TTC549 (cell line): ENCODE measurements around the gene ZNF99.
"Not testable (repeated sequence)": the region's sequence is repeated elsewhere in the genome, so short reads cannot be mapped to it uniquely, and the experiment has no call there.

Source experiments
- FAIRE-seq: peaks from 2 replicates; lab custom pipeline; 2012; peaks lifted over from hg19 to GRCh38; lab: Jason Lieb, UNC

The ZNF99 gene

GRCh38 chr19:22783651-22784410 is at the start of gene ZNF99:
Gene ZNF99 (minus strand): TSS chr19:22784151. CDS start chr19:22784016, 135 bp downstream.
- FAIRE-seq: no peak

DNA sequence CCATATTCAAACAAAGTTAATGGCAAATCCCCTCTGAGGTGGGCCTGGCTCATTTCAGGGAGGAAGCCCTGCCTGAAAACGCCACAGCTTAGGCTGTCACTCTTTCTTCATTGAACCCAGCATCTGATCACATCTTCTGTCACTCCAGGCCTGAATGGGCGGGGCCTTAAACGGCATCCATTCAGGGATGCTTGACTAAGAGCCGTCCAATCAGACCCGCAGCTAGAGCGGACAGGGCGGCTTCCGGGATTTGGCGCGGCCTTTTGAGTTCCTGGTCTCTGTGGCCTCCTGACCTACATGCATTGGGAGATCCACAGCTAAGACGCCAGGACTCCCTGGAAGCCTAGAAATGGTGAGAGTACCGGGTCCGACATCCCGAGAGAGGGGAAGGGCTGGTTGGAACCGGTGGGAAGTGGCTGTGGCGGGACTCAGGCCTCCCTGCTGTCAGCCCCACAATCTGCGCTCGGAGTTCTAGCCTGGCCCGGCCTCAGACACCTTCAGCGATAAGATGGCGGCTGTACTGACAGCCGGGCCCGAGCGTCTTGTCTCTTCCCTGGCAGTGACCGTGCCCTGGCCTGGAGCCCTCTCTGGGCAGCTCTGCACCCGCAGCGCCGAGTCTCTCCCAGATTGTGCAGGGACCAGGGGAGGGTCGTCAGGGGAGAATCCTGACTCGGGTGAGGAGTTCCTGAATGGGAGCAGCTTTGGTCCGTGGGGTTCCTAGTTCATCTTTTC is 48.2 kb upstream of the ZNF99 start, which contains the start of gene ZNF723:
Gene ZNF723 (plus strand): TSS at position 261 of the 732 bp plus-strand sequence. CDS start 89 bp downstream, at position 350.
- FAIRE-seq: no peak

- FAIRE-seq: no peak
Measured at GRCh38 chr19:22831211-22831610, 47.3 kb upstream of the ZNF99 start.

GRCh38 chr19:22814124-22814523 is 30.2 kb upstream of the ZNF99 start:
- no peak for FAIRE-seq

DNA sequence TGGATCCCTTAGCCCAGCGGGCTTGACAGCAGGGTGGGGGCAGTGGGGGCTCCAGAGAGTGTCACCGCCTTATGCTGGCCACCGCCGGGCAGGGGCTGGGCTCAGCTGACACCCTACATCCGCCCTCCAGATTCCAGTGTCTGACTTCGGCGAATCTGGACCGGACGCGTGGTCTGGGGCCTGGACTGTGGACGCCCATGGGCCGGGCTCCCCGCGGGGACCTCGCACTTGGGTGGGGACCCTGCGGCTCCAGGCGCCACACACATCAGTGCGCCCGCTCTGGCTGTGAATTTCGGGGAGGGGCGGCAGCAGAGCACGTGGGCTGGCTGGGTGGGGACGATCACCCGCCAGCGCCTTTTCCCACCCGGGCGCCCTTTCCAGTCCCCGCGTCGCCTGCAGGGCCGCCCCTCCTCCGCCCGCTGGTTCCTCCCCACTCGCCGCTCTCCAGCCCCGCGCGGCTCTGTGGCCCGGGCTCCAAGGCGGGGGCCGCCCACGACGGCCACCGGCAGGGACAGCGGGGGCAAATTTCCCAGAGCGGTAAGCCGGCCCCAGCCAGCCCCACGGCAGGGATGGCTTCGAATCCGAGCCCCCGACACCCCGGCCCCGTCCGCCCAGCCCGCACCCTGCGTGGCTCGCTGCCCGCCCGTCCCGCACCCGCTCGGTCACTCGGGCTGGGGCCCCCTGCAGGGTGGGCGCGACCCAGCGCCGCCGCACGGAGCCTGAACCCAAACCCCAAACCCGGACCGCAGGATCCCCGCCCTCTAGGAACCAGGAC is 23.3 kb upstream of the ZNF99 start:
- no peak for FAIRE-seq

GRCh38 chr19:22806418-22806817 is 22.5 kb upstream of the ZNF99 start:
- FAIRE-seq: no peak

DNA sequence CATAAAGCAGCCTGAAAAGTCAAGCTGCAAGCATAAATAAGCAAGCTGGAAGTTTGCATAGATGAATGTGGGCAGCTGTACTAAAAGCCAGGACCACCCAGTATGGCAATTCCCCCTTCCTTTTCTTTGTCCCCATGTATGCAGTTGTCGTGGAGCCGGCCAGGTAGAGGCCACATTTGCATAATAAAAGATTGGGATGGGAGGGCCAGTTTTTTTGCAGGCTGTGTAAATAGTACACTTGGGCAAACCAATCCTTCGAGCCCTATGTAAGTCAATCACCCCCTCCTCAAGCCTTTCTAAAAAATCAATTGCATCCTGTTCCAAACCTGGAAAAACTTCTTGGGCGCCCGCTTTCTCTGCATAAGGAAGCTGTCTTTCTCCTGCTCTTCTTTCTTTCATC is 13.1 kb upstream of the ZNF99 start:
- no peak for FAIRE-seq

GRCh38 chr19:22792863-22793262 is 8.9 kb upstream of the ZNF99 start:
- not testable (repeated sequence) for FAIRE-seq

DNA sequence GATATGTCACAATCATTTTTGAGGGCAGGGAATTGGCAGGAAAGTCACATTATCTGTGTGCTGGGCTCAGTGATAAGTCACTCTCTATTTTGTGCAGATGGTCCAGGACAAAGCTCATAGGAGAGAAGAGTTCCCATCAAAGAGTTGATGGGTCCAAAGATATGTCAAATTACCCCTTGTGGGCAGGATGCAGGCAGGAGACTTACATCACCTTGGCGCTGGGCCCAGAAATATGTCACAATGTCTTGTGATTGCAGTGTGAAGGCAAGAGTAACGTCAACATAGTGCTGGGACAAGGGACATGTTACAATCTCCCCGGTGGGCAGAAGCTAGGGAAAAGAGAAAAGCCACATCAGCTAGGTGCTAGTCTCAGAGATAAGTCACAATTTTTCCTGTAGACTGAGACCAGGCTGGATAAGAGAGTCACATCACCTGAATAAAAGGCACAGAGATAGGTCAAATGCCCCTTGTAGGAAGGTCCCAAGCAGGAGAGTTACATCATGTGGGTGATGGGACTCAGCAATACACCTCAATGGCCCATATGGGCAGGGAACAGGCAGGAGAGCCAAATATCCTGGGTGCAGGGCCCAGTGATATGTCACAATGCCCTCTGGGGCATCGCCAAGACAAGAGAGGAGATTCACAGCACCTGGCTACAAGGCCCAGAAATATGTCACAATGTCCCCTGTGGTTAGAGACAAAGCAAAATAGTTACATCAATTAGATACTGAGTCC is 47.9 kb downstream of the ZNF99 start:
- FAIRE-seq: no peak

GRCh38 chr19:22733691-22734090 is 50.3 kb downstream of the ZNF99 start:
- no peak for FAIRE-seq

GRCh38 chr19:22728214-22728613 is 55.7 kb downstream of the ZNF99 start:
- not testable (repeated sequence) for FAIRE-seq

- not testable (repeated sequence) for FAIRE-seq
Measured at GRCh38 chr19:22721533-22721932, 62.4 kb downstream of the ZNF99 start.

DNA sequence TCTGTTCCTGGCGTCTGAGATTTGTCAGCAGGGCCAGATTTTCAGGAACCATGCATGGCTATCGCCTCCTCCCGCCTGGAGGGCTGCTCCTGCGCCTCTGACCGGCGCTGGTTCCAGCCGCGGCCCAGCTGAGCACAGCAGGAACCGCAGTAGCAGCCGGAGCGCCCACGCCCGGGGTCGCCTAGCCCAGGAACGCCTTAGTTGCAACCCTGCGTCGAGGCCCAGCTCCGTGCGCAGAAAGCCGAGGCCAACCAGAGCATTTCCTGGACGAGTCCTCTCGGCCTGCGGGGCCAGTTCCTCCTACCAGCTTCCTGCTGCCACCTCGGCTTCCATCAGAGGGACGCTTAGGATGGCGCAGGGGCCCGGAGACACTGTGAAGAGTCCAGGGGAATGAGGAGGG is 75.0 kb downstream of the ZNF99 start:
- FAIRE-seq: no peak

DNA sequence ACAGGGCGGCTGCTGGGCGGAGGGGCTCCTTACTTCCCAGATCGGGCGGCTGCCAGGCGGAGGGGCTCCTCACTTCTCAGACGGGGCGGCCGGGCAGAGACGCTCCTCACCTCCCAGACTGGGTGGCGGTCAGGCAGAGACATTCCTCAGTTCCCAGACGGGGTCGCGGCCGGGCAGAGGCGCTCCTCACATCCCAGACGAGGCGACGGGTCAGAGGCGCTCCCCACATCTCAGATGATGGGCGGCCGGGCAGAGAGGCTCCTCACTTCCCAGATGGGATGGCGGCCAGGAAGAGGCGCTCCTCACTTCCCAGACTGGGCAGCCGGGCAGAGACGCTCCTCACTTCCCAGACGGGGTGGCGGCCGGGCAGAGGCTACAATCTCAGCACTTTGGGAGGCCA is 80.9 kb downstream of the ZNF99 start:
- FAIRE-seq: not testable (repeated sequence)

DNA sequence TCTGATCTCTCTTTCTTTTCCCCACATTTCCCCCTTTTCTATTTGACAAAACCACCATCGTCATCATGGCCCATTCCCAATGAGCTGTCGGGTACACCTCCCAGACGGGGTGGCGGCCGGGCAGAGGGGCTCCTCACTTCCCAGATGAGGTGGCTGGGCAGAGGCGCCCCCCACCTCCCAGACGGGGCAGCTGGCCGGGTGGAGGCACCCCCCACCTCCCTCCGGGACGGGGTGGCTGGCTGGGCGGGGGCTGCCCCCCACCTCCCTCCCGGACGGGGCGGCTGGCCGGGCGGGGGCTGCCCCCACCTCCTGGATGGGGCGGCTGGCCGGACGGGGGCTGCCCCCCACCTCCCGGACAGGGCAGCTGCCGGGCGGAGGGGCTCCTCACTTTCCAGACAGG is 81.3 kb downstream of the ZNF99 start:
- FAIRE-seq: not testable (repeated sequence)
